ENCODE results near the gene ELOVL3.

- TF ChIP-seq POLR2A (IDR thresholded peaks at IDR 0.05; ENCODE audit: low read length), result no peak
- TF ChIP-seq GATA1 (IDR thresholded peaks at IDR 0.05; ENCODE audit: low read depth, low read length), result no peak
These were observed 40.8 kb upstream of the ELOVL3 start for GRCh38 chr10:102185272-102185671.

Data from erythroblast (primary cell).